ENCODE results near the gene DCUN1D4. TPM values are rescaled to one million over a fixed set of nuclear protein-coding genes. Genes with fewer than 3 reads are reported as not detected.
A peak's percentile ranks its signal among the peaks of the same experiment; 100 is the strongest.
"Not testable (repeated sequence)": the region's sequence is repeated elsewhere in the genome, so short reads cannot be mapped to it uniquely, and the experiment has no call there.

DCUN1D4 gene
- total and polyA plus RNA-seq, 2 experiments from 2014 or later = 18.0 to 28.2 TPM

DNA sequence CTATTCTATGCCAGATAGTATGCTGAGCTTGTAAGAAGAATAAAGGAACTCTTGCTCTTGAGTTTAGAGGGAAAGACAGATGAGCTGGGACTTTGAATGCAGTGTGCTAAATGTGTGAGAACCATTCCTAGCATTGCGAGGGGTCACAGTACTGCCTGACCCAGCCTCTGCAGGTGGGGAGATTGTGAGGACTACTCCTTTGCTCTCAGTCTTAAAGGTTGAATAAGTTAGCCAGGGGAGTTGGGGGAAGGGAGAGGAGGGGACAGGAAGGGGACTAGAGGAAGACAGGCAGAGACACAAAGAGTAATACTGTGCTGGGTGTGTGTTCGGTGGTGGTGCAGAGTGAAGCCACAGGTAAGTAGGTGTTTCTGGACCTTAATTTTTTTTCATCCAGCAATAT is 41.7 kb downstream of the DCUN1D4 start:
- no peak overlapping the region for H3K4me3 ChIP-seq
- no peak for DNase-seq (ENCODE audit: low read depth in 1 of 2, low spot score in 1 of 2)
- H3K9me3 ChIP-seq (ENCODE audit: low read depth) = no peaks in the 10 kb centered on the region
- H3K27ac ChIP-seq = peak overlapping the region; percentile 31
- no peaks in the 10 kb centered on the region for H3K27me3 ChIP-seq
- TF ChIP-seq, protein P1, sequence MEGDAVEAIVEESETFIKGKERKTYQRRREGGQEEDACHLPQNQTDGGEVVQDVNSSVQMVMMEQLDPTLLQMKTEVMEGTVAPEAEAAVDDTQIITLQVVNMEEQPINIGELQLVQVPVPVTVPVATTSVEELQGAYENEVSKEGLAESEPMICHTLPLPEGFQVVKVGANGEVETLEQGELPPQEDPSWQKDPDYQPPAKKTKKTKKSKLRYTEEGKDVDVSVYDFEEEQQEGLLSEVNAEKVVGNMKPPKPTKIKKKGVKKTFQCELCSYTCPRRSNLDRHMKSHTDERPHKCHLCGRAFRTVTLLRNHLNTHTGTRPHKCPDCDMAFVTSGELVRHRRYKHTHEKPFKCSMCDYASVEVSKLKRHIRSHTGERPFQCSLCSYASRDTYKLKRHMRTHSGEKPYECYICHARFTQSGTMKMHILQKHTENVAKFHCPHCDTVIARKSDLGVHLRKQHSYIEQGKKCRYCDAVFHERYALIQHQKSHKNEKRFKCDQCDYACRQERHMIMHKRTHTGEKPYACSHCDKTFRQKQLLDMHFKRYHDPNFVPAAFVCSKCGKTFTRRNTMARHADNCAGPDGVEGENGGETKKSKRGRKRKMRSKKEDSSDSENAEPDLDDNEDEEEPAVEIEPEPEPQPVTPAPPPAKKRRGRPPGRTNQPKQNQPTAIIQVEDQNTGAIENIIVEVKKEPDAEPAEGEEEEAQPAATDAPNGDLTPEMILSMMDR (IDR thresholded peaks at IDR 0.05; ENCODE audit: low read depth, low read length) = no peak
- H3K36me3 ChIP-seq = peaks cover 19% of the 10 kb centered on the region
- peaks cover 3% of the 10 kb centered on the region for H3K4me1 ChIP-seq (ENCODE audit: low read depth)

DNA sequence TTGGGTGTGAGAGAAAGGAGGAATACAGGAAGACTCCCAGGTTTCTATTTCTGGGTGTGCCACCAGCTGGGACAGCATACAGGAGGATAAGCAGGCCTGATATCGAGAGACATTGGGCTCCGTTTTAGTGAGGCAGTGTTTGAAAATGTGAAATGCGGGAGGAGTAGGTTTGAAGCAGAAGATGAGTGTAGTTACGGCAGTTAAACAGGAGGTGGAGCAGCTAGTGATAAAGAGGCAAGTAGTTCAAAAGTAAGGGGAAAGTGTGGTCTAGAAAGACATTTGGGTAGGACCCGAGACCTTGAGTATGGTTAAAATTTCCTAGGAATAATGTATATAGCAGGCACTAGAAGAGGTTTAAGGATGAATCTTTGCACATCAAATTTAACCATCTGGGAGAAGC is 42.4 kb downstream of the DCUN1D4 start:
- Histone ChIP-seq H3K4me3 (no peak overlapping the region), H3K27me3 (no peaks in the 10 kb centered on the region), H3K27ac (peak overlapping the region; percentile 13), H3K4me1 (ENCODE audit: low read depth) (peaks cover 3% of the 10 kb centered on the region), H3K36me3 (peaks cover 19% of the 10 kb centered on the region), H3K9me3 (ENCODE audit: low read depth) (no peaks in the 10 kb centered on the region)
- peak; percentile 44 to 50 for DNase-seq (ENCODE audit: low read depth in 1 of 2, low spot score in 1 of 2)
- TF ChIP-seq, protein P1 (IDR thresholded peaks at IDR 0.05; ENCODE audit: low read depth, low read length) = peak; percentile 50

DNA sequence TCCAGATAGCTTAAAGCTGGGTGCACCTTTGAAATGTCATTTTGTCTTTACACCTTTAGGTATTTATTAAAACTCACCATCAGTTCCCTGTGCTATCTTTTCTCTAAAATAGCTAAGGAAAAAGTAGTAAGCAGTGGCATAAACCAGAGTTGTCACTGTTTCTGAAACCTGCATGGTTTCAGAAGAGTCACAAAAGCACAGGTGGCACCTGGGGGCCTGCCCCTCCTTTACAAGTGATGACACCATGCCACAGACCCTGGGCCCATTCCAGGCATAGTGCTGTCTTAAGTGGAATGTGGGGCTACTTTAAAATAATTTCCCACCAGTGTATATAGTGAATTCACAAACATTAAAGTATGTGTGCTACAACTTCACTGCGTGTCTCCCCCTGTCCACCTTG is 47.8 kb downstream of the DCUN1D4 start:
- Histone ChIP-seq H3K36me3 (peaks cover 21% of the 10 kb centered on the region), H3K27me3 (no peaks in the 10 kb centered on the region), H3K9me3 (ENCODE audit: low read depth) (no peaks in the 10 kb centered on the region), H3K4me1 (ENCODE audit: low read depth) (no peaks in the 10 kb centered on the region), H3K27ac (no peak overlapping the region), H3K4me3 (no peak overlapping the region)
- TF ChIP-seq, protein P1 (IDR thresholded peaks at IDR 0.05; ENCODE audit: low read depth, low read length) = no peak
- DNase-seq (ENCODE audit: low read depth in 1 of 2, low spot score in 1 of 2) = no peak

DNA sequence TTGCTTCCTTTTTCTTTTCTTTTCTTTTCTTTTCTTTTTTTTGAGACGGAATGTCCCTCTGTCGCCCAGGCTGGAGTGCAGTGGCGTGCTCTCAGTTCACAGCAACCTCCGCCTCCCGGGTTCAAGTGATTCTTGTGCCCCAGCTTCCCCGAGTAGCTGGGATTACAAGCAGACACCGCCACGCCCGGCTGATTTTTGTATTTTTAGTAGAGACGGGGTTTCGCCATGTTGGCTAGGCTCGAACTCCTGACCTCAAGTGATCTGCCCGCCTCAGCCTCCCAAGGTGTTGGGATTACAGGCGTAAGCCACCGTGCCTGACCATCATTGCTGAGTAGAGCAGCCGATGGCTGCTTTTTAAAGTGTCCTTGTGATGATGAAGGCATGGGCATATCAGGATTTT is 50.4 kb downstream of the DCUN1D4 start:
- not testable (repeated sequence) for H3K9me3 ChIP-seq (ENCODE audit: low read depth); H3K4me3 ChIP-seq; H3K27me3 ChIP-seq; H3K36me3 ChIP-seq; H3K4me1 ChIP-seq (ENCODE audit: low read depth); DNase-seq (ENCODE audit: low read depth in 1 of 2, low spot score in 1 of 2)
- peak overlapping the region; percentile 26 for H3K27ac ChIP-seq

DNA sequence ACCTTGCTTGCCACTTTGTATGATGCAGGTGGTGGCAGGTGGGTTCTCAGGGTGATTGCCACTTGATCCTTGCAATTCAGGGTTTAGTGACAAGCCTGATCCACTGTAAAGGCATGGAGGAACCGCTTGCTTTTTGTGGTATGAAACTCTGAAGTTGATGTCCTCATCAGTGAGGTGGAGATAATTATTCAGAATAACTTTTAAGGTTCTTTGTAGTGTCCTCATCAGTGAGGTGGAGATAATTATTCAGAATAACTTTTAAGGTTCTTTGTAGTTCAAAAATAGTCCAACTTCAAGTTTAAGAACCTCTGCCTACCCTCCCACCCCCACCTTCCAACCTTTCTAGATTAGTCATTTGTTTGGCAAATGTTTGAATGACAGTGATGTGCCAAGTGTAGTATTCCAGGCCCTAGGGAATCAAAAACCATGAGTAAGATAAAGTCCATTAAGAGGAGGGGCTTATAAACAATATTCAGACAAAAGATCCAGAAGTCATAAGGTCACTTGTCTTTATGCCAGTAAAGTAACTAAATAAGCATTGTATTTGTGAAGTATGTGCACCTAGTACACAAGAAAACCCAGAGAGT is 51.2 kb downstream of the DCUN1D4 start:
- no peaks in the 10 kb centered on the region for H3K4me1 ChIP-seq (ENCODE audit: low read depth)
- no peak overlapping the region for H3K4me3 ChIP-seq
- H3K27ac ChIP-seq = peak overlapping the region; percentile 26
- H3K36me3 ChIP-seq = peaks cover 8% of the 10 kb centered on the region
- H3K9me3 ChIP-seq (ENCODE audit: low read depth) = no peaks in the 10 kb centered on the region
- TF ChIP-seq, protein P1 (IDR thresholded peaks at IDR 0.05; ENCODE audit: low read depth, low read length) = no peak
- H3K27me3 ChIP-seq = no peaks in the 10 kb centered on the region
- peak in 1 of 2 donors; percentile 6 for DNase-seq (ENCODE audit: low read depth in 1 of 2, low spot score in 1 of 2)

DNA sequence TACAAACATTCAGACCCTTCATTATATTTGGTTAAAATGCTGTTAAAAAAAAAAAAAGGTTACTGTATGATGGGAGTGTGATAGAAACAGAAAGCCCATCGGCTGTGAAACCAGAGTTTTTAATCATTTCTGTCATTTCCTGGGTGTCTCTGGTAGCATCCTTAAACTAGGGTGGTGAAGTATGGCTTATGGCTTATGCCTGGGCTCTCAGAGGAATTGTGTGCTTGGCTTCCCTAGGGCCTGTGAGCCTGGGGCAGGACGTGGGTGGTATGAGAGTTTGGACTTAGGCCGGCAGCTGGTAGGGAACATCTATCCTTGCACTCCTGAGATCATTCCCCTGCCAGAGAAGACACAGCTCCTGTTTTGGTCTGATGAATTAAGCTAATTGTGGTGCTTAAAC is 52.2 kb downstream of the DCUN1D4 start:
- Histone ChIP-seq H3K36me3 (peaks cover 8% of the 10 kb centered on the region), H3K27me3 (no peaks in the 10 kb centered on the region), H3K9me3 (ENCODE audit: low read depth) (no peaks in the 10 kb centered on the region), H3K27ac (no peak overlapping the region), H3K4me3 (no peak overlapping the region), H3K4me1 (ENCODE audit: low read depth) (no peaks in the 10 kb centered on the region)
- DNase-seq (ENCODE audit: low read depth in 1 of 2, low spot score in 1 of 2) = no peak
- TF ChIP-seq, protein P1 (IDR thresholded peaks at IDR 0.05; ENCODE audit: low read depth, low read length) = no peak
